Right lung (tissue), 5 donors: ENCODE measurements around the gene SPN. TPM values are rescaled to one million over a fixed set of nuclear protein-coding genes. Genes with fewer than 3 reads are reported as not detected.
A peak's percentile ranks its signal among the peaks of the same experiment; 100 is the strongest.
"Not testable (repeated sequence)": the region's sequence is repeated elsewhere in the genome, so short reads cannot be mapped to it uniquely, and the experiment has no call there.

ENCODE experiments used
- DNase-seq, 2 donors: peaks; one replicate each; pipeline ENCODE4 v3.0.0-alpha.2; 2013
- polyA plus RNA-seq, 5 donors: library from polyadenylated mRNA; unstranded; fragments of 120-200 nt; gene quantifications; one replicate each; pipeline versions ENCODE4 v1.2.1 to v1.2.3, GENCODE V29; 2013; ENCODE audit warnings: inconsistent platforms in 1 of 5, low replicate concordance in 1 of 5; ENCODE audit not compliant: insufficient read length in 5 of 5, insufficient read depth in 1 of 5

Gene SPN
- polyA plus RNA-seq, 5 donors, result 1.9 to 2.9 (median 2.3) TPM

DNA sequence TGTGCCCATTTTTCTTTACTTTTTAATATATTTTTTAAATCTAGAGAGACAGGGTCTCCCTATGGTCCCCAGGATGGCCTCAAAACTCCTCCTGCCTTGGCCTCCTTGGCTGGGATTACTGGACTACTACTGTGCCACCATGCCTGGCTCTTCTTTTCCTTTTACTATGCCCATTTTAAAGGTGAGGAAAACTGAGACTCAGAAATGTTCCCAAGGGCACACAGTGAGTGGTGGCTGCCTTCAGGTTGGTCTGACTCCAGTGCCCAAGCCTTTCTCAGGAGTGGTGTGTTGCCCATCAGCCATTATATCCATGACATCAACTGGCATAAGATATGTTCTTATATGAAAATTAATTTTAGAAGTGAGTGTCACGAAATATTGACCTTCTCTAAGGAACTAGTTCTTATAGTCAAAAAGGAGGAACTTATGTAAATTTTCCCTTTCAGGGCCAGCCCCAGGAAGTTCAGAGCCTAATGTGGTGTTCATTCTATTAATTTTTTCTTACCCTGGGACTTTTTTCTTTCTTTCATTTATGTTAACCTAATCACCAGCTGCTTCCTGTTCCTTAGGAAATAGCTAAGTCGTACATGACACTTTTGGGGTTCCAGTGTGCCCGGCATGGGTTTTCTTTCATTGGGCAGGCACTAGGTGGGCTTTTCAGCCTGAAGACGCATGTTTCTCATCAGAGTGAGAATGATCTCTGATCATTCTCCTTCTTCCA is 17.9 kb upstream of the SPN start:
- DNase-seq, result no peak

DNA sequence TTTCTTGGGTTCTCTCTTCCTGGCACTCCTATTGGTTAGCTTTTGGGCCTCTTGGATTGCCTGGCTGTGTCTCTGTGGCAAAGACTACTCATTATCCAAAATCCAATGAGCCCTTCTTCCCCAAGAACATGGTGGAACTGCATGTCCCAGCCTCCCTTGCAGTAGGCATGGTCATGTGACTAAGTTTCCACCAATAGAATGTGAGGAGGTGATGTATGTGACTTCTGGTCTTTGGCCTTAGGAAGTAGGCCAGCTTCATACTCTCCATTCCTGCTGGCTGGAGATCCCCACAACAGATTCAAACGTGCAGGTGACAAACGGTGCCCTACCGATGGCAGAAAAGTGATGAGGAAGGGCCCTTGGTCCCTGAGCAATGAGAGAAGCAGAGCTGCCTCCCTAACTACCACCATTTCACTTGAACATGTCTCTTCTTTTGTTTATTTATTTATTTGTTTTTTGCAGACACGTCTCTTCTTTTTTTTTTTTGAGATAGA is 17.3 kb upstream of the SPN start:
- no peak for DNase-seq

DNA sequence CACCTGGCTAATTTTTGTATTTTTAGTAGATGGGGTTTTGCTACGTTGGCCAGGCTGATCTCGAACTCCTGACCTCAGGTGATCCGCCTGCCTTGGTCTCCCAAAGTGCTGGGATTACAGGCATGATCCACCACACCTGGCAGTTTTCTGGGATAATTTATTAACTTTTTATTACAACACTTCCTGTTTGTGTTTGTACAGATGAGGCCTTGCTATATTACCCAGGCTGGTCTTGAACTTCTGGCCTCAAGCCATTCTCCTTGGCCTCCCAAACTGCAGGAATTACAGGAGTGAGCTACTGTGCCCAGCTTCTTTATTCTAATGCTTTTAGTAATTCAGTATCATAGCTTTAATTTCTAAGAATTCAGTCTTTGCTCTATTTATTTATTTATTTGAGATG is 16.1 kb upstream of the SPN start:
- no peak for DNase-seq

DNA sequence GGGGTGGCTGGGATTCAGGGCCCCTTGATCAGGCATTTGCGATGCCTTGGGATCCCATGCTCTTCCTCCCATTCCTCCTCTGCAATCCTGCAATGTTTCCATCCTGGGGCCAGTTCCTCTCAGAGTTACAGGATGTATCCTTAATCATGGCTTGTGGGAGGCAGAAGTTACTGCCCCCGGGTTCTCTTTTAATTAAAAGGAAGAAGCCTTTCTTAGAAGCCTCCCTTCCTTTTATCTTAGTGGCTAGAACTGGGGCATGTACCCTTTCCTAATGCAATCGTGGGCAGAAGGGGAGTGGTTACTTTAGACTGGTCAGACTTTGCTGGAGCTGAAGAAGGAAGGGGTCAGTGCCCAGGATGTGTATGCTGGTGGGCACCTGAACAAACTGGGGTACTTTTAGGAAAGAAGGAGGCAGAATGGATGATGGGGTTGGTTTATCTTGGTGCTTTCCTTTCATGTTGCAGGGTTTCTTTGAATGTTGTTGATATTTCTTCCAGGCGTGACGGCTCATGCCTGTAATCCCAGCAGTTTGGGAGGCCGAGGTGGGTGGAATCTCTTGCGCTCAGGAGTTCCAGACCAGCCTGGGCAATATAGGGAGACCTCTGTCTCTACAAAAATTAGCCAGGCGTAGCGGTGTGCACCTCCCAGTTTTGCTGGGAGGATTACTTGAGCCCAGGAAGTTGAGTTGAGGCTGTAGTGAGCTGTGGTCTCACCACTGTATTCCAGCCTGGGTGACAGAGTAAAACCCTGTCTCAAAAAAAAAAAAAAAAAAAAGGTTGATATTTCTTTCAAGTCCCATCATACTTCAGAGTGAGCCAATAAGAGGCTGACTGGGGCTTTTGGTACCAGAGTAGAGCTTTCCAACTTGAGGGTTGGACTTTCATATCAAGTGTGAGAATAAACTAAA is 13.2 kb upstream of the SPN start:
- no peak for DNase-seq

DNA sequence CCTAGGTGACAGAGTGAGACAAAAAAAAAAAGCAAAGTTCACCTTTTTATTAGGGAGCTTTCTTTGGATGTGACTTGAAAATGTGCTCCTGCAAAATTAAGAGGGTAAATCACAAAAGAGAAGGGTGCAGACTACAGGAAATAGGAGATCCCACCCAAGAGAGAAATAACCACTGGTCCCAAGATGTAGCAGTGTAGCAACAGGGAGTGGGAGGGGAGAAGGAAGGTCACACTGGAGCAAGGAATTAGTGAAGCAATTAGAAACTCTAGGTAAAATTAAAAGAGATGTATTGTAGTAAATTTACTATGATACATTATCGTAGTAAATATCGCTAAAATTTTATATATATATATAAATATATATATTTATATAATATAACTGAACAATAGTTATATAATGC is 12.3 kb upstream of the SPN start:
- DNase-seq, result no peak

DNA sequence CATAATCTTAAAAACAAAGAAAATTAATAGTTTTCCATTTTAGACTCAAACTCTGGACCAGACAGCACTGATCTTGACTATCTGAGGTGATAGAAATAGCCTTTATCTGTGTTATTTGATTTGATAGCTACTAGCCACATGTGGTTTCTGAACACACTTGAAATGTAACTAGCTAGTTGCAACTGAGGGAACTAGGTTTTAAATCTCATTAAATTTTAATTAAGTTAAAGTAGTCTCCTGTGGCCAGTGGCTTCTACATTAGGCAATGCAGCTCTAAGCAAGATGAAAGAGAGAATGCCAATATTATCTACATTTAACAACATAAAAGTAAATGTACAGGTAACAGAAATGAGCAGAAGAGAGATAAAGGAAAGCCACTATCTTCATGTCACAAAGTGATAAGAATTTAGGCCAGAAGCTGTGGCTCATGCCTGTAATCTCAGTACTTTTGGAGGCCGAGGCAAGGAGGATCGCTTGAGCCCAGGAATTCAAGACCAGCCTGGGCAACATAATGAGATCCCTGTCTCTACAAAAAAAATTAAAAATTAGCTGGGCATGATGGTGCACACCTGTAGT is 11.2 kb upstream of the SPN start:
- DNase-seq, result no peak

DNA sequence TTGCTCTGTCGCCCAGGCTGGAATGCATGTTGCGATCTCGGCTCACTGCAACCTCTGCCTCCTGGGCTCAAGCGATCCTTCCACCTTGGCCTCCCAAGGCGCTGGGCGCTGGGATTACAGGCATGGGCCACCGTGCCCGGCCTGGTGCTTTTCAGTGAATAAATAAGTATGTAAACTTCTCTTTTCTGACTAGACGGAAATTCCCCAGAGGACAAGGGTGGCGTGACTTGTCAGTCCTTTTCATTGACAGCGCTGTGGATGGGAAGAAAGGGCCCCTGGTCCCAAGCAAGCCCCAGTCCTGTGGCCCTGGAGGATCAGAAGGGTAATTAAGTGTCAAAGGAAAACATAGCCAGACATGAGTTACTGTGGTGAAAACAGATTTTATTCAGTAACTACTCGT is 9.6 kb upstream of the SPN start:
- no peak for DNase-seq

DNA sequence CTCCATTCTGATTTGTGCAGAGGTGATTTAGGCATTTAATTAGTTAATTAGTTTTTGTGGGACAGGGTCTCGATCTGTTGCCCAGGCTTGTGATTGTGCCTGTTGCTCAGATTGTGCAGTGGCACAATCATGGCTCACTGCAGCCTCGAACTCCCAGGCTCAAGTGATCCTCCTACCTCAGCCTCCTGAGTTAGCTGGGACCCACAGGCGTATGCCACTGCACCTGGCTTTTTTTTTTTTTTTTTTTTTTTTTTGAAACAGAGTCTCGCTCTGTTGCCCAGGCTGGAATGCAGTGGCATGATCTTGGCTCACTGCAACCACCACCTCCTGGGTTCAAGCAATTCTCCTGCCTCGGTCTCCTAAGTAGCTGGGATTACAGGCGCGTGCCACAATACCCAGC is 9.2 kb upstream of the SPN start:
- DNase-seq, result not testable (repeated sequence)

DNA sequence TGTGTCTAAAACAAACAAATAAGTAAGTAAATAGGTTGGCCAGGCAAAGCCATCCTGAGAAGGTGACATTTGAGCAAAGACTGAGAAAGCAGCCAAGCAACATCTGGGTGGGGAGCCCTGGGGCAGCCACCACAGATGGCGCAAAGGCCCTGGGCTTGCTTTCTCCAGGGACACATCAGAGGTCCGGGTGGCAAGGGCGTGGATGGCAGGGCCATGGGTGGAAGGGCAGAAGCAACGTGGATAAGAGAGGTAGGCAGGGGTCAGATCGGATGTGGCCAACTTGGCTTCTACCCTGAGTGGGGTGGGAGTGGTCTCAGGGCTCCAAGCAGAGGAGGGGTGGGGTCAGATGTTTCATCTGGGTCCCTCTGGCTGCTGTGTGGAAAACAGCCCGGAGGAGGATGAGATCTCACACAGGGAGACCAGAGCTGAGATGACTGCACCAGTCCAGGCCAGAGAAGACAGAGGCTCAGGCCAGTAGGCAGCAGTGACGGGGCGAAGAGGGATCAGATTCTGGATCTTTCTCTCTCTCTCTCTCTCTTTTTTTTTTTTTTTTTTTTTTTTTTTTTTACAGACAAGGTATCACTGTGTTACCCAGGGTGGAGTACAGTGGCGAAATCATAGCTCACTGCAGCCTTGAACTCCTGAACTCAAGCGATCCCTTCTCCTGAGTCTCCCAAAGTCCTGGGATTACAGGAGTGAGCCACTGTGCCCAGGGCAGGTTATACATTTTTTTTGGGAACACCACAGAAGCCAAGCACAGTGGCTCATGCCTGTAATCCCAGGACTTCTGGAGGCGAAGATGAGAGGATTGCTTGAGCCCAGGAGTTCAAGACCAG is 6.1 kb upstream of the SPN start:
- DNase-seq, result no peak

DNA sequence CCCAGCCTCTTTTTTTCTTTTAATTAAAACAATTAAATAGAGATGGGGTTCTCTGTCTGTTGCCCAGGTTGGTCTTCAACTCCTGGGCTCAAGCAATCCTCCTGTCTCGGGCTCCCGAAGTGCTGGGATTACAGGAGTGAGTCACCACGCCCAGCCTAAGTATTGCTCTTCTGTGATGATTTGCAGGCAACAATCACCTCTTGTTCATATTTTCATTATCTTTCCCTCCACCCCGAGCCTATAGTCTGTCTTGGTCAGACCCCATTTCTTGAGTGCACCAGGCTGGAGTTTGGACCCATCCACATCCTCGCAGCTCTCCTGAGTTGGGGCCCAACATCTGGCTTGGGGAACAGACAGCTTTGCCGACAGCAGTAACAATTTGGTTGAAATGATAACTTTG is 4.3 kb upstream of the SPN start:
- DNase-seq, result no peak

DNA sequence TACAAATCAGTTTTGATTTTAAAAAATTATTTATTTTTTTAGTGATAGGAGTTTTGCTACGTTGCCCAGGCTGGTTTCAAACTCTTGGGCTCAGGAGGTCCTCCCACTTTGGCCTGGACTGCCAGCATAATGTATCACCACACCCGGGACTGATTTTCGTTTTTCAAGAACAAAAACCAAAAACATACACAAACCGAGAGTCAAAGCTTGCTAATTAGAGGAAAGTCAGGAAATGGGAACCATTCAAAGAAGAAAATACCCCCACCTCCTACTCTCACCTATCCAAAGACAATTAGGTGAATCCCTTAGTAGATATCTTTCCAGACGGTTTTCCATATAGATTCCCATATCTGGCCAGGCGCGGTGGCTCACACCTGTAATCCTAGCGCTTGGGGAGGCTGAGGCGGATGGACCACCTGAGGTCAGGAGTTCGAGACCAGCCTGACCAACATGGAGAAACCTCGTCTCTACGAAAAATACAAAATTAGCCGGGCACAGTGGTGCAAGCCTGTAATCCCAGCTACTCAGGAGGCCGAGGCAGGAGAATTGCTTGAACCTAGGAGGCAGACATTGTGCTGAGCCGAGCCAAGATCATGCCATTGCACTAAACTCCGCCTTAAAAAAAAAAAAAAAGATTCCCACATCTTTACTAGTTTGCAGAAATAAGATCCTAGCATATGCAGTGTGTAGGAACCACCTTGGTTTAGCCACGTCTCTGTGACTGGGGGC is 883 bp upstream of the SPN start:
- DNase-seq, result no peak

DNA sequence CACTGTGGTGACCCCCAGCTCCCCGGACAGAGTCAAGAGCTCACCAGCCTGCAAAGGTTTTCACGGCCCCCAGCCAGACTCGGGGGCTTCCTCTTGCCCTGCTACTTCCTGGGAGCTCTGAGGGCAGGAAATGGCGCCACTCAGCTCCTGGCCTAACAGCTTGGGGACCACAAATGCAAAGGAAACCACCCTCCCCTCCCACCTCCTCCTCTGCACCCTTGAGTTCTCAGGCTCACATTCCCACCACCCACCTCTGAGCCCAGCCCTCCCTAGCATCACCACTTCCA is 375 bp upstream of the SPN start:
- DNase-seq, result no peak

DNA sequence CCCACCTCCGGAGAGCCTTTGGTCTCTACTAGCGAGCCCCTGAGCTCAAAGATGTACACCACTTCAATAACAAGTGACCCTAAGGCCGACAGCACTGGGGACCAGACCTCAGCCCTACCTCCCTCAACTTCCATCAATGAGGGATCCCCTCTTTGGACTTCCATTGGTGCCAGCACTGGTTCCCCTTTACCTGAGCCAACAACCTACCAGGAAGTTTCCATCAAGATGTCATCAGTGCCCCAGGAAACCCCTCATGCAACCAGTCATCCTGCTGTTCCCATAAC is 702 bp downstream of the SPN start:
- DNase-seq, result no peak

DNA sequence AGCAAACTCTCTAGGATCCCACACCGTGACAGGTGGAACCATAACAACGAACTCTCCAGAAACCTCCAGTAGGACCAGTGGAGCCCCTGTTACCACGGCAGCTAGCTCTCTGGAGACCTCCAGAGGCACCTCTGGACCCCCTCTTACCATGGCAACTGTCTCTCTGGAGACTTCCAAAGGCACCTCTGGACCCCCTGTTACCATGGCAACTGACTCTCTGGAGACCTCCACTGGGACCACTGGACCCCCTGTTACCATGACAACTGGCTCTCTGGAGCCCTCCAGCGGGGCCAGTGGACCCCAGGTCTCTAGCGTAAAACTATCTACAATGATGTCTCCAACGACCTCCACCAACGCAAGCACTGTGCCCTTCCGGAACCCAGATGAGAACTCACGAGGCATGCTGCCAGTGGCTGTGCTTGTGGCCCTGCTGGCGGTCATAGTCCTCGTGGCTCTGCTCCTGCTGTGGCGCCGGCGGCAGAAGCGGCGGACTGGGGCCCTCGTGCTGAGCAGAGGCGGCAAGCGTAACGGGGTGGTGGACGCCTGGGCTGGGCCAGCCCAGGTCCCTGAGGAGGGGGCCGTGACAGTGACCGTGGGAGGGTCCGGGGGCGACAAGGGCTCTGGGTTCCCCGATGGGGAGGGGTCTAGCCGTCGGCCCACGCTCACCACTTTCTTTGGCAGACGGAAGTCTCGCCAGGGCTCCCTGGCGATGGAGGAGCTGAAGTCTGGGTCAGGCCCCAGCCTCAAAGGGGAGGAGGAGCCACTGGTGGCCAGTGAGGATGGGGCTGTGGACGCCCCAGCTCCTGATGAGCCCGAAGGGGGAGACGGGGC is 1.3 kb downstream of the SPN start:
- DNase-seq, result no peak

DNA sequence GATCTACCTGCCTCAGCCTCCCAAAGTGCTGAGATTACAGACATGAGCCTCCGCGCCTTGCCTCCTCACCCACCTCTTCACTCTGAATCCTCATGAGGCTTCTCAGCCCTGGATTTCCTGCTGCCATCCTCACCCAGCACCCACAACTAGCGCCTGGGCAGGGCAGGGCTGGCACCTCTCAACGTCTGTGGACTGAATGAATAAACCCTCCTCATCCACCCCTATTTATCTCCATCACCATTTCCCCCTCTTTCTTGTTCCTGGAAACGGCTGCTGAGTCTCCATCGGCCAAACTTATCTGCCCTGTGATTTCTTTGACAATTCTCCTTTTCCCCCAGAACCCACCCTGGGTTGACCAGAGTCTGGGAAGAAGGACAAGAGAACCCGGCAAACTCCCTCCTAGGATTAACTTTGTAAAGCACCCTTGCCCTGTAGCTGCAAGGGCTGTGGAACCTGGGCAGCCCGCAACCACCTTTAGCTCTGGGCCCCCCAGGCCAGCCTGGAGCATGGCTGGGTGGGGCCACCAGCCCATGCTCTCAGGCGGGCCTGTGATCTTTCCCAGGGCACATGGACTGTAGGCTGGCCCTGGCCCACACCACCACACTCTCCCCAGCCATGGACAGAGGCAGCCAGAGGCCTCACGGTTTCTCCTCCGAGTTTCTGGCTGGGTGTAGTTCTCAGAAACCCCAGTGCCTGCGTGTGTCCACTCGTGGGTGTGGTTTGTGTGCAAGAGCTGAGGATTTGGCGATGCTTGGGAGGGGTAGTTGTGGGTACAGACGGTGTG is 2.4 kb downstream of the SPN start:
- no peak for DNase-seq

DNA sequence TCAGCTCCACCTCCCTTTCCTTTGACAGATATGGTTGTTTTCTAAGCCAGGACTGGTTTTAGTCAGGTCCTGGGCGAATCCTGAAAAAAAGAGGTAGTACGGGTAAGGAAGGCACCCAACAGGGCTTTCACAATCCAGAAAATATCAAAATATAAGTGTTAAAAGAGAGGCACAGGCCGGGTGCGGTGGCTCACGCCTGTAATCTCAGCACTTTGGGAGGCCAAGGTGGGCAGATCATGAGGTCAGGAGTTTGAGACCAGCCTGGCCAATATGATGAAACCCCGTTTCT is 4.2 kb downstream of the SPN start:
- DNase-seq, result not testable (repeated sequence)

DNA sequence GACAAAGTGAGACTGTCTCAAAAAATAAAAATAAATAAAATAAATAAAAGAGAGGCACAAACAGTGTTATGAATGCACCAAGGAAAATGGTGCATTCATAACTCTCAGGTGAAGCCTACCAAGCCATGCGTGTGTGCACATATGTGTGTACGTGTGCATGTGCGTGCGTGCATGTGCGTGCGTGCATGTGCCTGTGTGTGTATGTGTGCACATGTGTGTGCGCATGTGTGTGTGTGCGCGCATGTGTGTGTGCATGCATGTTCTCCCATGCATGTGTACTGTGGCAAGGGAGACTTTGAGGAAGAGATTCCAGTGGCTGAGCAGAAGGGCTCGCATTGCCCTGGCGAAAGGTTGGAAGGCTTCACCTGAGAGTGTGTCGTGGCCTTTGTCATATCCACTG is 4.7 kb downstream of the SPN start:
- DNase-seq, result no peak

DNA sequence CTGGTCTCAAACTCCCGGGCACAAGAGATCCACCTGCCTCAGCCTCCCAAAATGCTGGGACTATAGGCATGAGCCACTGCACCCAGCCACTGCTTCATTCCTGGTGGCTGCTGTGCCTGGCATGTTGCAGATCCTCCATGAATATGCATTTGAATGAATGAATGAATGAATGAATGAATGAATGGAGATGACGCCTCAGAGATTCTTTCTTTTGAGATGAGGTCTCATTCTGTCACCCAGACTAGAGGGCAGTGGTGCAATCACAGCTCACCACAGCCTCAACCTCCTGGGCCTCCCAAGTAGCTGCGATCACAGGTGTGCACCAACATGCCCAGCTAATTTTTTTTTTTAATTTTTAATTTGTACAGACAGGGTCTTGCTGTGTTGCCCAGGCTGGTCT is 5.2 kb downstream of the SPN start:
- DNase-seq, result no peak

DNA sequence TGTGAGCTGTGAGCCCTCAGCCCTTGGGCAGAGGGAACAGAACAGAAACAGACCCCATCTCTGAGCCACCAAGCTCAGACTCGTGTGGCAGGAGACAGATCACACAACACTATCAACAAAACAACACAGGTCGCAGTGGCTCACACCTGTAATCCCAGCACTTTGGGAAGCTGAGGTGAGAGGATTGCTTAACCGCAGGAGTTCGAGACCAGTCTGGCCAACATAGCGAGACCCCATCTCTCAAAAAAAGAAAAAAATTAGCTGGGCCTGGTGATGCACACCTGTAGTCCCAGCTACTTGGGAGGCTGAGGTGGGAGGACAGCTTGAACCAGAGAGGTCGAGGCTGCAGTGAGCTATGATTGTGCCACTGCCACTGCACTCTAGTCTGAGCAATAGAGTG is 10.5 kb downstream of the SPN start:
- no peak for DNase-seq

DNA sequence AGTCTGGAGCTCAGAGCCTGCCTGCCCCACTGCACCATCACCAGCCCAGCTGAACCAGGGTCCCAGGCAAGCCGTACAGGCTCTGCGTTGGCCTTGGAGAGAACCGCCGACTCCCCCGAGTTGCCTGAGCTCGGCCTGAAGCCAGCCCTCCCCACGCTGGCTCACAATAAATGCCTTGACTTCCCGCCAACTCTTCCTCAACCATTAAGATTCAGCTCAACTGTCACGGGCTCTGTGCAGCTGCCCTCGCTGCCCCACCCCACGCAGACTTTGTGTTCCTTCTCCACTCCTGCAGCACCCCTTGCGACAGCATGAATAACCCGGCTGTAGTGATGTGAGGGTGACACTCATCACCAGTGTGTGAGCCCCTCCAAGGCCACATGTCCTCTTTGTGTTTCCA is 11.1 kb downstream of the SPN start:
- peak; percentile 55 to 64 for DNase-seq
